ENCODE results near the gene PHOSPHO1.

The PHOSPHO1 gene

GRCh38 chr17:49242813-49243212 is 12.2 kb upstream of the PHOSPHO1 start:
- no peak for DNase-seq (ENCODE audit: low spot score)

GRCh38 chr17:49241692-49242397 is 11.3 kb upstream of the PHOSPHO1 start:
- DNase-seq (ENCODE audit: low spot score) = no peak

GRCh38 chr17:49241040-49241439 is 10.5 kb upstream of the PHOSPHO1 start:
- no peak for DNase-seq (ENCODE audit: low spot score)

GRCh38 chr17:49240619-49241018 is 10.0 kb upstream of the PHOSPHO1 start:
- DNase-seq (ENCODE audit: low spot score) = no peak

- DNase-seq (ENCODE audit: low spot score) = no peak
Measured at GRCh38 chr17:49239963-49240362, 9.4 kb upstream of the PHOSPHO1 start.

GRCh38 chr17:49235896-49236295 is 5.3 kb upstream of the PHOSPHO1 start:
- no peak for DNase-seq (ENCODE audit: low spot score)

- DNase-seq (ENCODE audit: low spot score) = no peak
Measured at GRCh38 chr17:49234509-49235080, 4.0 kb upstream of the PHOSPHO1 start.

GRCh38 chr17:49231563-49231894 is 942 bp upstream of the PHOSPHO1 start:
- DNase-seq (ENCODE audit: low spot score) = no peak

- DNase-seq (ENCODE audit: low spot score) = no peak
Measured at GRCh38 chr17:49229805-49230600, 584 bp downstream of the PHOSPHO1 start.

- no peak for DNase-seq (ENCODE audit: low spot score)
Measured at GRCh38 chr17:49229076-49229804, 1.3 kb downstream of the PHOSPHO1 start.

GRCh38 chr17:49227436-49228261 is 2.9 kb downstream of the PHOSPHO1 start:
- DNase-seq (ENCODE audit: low spot score) = peak; percentile 85

GRCh38 chr17:49226771-49227435 is 3.7 kb downstream of the PHOSPHO1 start:
- DNase-seq (ENCODE audit: low spot score) = no peak

GRCh38 chr17:49225554-49226236 is 4.9 kb downstream of the PHOSPHO1 start:
- DNase-seq (ENCODE audit: low spot score) = no peak

- no peak for DNase-seq (ENCODE audit: low spot score)
Measured at GRCh38 chr17:49224997-49225337, 5.6 kb downstream of the PHOSPHO1 start.

GRCh38 chr17:49224198-49224996 is 6.2 kb downstream of the PHOSPHO1 start:
- DNase-seq (ENCODE audit: low spot score) = no peak

- DNase-seq (ENCODE audit: low spot score) = peak; percentile 80
Measured at GRCh38 chr17:49223517-49224197, 6.9 kb downstream of the PHOSPHO1 start.

- no peak for DNase-seq (ENCODE audit: low spot score)
Measured at GRCh38 chr17:49223168-49223516, 7.4 kb downstream of the PHOSPHO1 start.

- DNase-seq (ENCODE audit: low spot score) = no peak
Measured at GRCh38 chr17:49219987-49220386, 10.6 kb downstream of the PHOSPHO1 start.
